ENCODE data around the gene PPEF2. TPM values are rescaled to one million over a fixed set of nuclear protein-coding genes. Genes with fewer than 3 reads are reported as not detected.

Gene PPEF2, protein sequence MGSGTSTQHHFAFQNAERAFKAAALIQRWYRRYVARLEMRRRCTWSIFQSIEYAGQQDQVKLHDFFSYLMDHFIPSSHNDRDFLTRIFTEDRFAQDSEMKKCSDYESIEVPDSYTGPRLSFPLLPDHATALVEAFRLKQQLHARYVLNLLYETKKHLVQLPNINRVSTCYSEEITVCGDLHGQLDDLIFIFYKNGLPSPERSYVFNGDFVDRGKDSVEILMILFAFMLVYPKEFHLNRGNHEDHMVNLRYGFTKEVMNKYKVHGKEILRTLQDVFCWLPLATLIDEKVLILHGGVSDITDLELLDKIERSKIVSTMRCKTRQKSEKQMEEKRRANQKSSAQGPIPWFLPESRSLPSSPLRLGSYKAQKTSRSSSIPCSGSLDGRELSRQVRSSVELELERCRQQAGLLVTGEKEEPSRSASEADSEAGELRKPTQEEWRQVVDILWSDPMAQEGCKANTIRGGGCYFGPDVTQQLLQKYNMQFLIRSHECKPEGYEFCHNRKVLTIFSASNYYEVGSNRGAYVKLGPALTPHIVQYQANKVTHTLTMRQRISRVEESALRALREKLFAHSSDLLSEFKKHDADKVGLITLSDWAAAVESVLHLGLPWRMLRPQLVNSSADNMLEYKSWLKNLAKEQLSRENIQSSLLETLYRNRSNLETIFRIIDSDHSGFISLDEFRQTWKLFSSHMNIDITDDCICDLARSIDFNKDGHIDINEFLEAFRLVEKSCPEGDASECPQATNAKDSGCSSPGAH
- not detected in 5 replicates for total RNA-seq (2022; extraction: Qiagen RNA extraction; ENCODE audit: low read depth)

GRCh38 chr4:75902352-75902751 lies at the start of gene PPEF2:
PPEF2 (minus strand) TSS chr4:75902452; CDS start chr4:75896325, 6,127 bp downstream.

DNA sequence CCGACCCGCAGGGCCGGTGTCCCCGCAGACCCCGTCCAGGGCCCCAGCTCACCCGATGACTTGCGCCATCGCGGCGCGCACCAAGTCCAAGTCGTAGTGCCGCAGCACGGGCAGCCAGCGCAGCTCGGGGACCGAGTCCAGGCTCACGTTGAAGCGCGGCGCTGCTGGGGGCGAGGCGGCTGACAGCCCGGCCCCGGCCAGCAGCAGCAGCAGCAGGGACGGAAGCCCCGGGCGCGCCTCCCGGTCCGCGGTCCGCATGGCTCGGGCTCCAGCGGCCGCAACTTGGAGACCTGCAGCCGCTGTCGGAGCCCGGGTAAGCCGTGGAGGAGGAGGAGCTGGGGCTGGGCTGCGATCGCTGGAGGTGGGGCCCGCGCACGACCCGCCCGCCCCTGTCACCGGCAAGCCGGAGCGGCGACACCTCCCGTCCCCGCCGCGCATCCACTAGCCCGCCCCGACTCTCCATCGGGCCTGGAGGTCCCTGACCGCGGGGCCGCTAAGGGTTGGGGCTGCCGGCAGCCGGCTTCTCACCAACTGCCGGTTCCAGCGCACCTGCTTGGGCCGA lies 38.5 kb upstream of the PPEF2 start, which contains the start of gene NAAA:
Gene NAAA (minus strand): TSS at position 322 of the 562 bp plus-strand sequence. CDS start 64 bp downstream, at position 258.

Other genes with a start within 250 kb of the PPEF2 start
- 59.1 to 142 TPM (median 81.4 TPM) in 5 replicates for gene G3BP2, start 229.0 kb downstream of the PPEF2 start, total RNA-seq (2022; extraction: Qiagen RNA extraction; ENCODE audit: low read depth)
- 18.4 to 27.8 TPM (median 25.1 TPM) in 5 replicates for gene USO1, start 177.9 kb downstream of the PPEF2 start, total RNA-seq (2022; extraction: Qiagen RNA extraction; ENCODE audit: low read depth)
- gene NAAA, start 38.6 kb upstream of the PPEF2 start, total RNA-seq (2022; extraction: Qiagen RNA extraction; ENCODE audit: low read depth), result 20.1 to 25.7 TPM (median 21.9 TPM) in 5 replicates
- gene SDAD1, start 88.5 kb upstream of the PPEF2 start, total RNA-seq (2022; extraction: Qiagen RNA extraction; ENCODE audit: low read depth), result 13.5 to 21.4 TPM (median 14.5 TPM) in 5 replicates
- gene CXCL9, start 105.1 kb upstream of the PPEF2 start, total RNA-seq (2022; extraction: Qiagen RNA extraction; ENCODE audit: low read depth), result not detected in 5 replicates
- 0.12 to 0.18 TPM in 2 of 5 replicates, not detected in the others for gene CXCL10, start 121.0 kb upstream of the PPEF2 start, total RNA-seq (2022; extraction: Qiagen RNA extraction; ENCODE audit: low read depth)
- not detected in 5 replicates for gene CXCL11, start 133.6 kb upstream of the PPEF2 start, total RNA-seq (2022; extraction: Qiagen RNA extraction; ENCODE audit: low read depth)
- not detected in 5 replicates for gene ART3, start 172.3 kb upstream of the PPEF2 start, total RNA-seq (2022; extraction: Qiagen RNA extraction; ENCODE audit: low read depth)
- gene NUP54, start 245.9 kb upstream of the PPEF2 start, total RNA-seq (2022; extraction: Qiagen RNA extraction; ENCODE audit: low read depth), result 24.4 to 45.4 TPM (median 26.7 TPM) in 5 replicates